ENCODE results near the gene C6orf89. TPM values are rescaled to one million over a fixed set of nuclear protein-coding genes. Genes with fewer than 3 reads are reported as not detected.

Gene C6orf89
- total RNA-seq, 2 experiments from 2014 or later: 47.5 to 58.1 TPM

DNA sequence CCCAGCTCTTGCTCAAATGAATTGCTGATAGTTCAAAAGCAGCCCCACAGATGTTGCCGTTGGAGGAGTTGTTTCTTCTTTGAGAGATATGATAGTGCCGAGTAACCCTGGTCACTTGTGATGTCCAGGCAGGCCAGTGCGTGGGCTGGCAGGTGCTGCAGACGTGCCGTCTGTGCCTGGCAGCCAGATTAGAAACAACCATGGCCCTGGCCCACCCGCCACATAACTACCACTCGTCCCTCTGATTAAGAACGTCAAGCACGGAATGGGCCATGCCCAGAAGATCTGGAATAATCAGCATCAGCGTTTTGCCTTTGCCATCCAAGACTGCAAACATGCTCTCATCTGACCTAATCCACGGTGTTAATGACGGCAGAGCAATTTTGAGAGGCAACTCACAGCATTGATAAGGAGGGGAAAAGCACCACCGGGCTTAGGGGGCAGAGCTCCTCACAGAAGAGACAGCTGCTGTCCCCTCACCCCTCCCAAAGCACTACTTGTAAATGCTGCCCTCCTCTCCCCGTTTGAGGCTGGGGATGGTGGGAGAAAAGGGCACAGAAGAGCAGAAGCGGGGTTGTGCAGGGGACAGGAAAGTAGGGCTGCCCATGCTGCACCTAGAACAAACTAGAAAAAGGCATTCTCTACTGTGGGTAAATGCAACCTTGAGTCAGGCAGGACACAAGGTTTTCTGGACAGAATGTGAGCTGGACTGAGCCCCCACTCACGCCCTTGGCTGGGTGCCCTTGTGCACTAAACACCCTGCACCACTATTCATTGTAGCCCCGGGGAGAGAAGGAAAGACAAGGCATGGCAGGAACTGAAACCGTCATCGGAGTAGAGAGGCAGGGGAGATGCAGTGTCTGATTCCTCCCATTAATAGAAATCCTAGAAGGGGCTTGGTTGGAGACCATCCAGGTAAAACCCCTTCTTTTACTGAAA is 41.3 kb upstream of the C6orf89 start:
- CTCF ChIA-PET: interaction anchor here (0.6 to 1.4 kb wide), 7 partner anchors 8 to 78 kb away, joined by 3 to 4 read pairs (median 3); no protein-coding TSS in a partner anchor
- POLR2A ChIA-PET: no interaction called here
- H3K4me1 Mint-ChIP-seq: peaks cover 12% of the 10 kb centered on the region
- H3K27me3 Mint-ChIP-seq: peaks cover 15% of the 10 kb centered on the region
- DNase-seq: no peak
- H3K4me3 Mint-ChIP-seq: no peak overlapping the region
- H3K9me3 Mint-ChIP-seq: no peaks in the 10 kb centered on the region
- H3K27ac Mint-ChIP-seq: no peak overlapping the region
- no peaks in the 10 kb centered on the region for H3K36me3 Mint-ChIP-seq (ENCODE audit: low read depth)

- POLR2A ChIA-PET: no interaction called here
- DNase-seq: no peak
Observed at GRCh38 chr6:36845233-36845632, 40.5 kb upstream of the C6orf89 start.

DNA sequence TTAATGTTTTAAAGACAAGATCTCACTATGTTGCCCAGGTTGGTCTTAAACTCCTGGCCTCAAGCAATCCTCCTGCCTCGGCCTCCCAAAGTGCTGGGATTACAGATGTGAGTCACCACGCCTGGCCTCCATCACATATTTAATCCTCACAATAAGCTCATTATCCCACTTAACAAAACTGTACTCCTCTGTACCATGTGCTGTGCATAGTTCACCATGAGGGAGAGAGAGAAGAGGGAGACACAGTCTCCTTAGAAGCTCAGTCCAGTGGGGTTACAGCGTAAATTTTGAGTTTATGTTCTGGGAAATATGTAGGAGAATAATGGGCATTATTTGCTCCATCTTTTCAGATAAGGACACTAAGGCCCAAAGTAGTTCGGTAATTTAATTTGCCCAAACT is 38.6 kb upstream of the C6orf89 start:
- no peak for DNase-seq
- POLR2A ChIA-PET: no interaction called here
- peaks cover 14% of the 10 kb centered on the region for H3K36me3 Mint-ChIP-seq (ENCODE audit: low read depth)

More at GRCh38 chr6:36845233-36845632, 40.5 kb upstream of the C6orf89 start:
- no peak overlapping the region for H3K27ac Mint-ChIP-seq
- H3K4me3 Mint-ChIP-seq: no peak overlapping the region
- H3K27me3 Mint-ChIP-seq: peaks cover 10% of the 10 kb centered on the region
- peaks cover 3% of the 10 kb centered on the region for H3K36me3 Mint-ChIP-seq (ENCODE audit: low read depth)
- CTCF ChIA-PET: interaction anchor here (0.7 to 1.4 kb wide), 4 partner anchors 9 to 173 kb away, joined by 3 to 4 read pairs (median 4); no protein-coding TSS in a partner anchor
- H3K9me3 Mint-ChIP-seq: no peaks in the 10 kb centered on the region
- H3K4me1 Mint-ChIP-seq: peaks cover 9% of the 10 kb centered on the region

GRCh38 chr6:36847991-36848390 is 37.8 kb upstream of the C6orf89 start:
- ChIA-PET POLR2A (no interaction called here), CTCF (interaction anchor here (0.8 to 1.6 kb wide), 7 partner anchors 10 to 233 kb away, joined by 3 to 5 read pairs (median 4); no protein-coding TSS in a partner anchor)
- no peak for DNase-seq
- H3K4me3 Mint-ChIP-seq: no peak overlapping the region
- H3K36me3 Mint-ChIP-seq (ENCODE audit: low read depth): peaks cover 16% of the 10 kb centered on the region
- H3K27ac Mint-ChIP-seq: no peak overlapping the region
- H3K9me3 Mint-ChIP-seq: no peaks in the 10 kb centered on the region
- H3K4me1 Mint-ChIP-seq: no peaks in the 10 kb centered on the region
- peaks cover 2% of the 10 kb centered on the region for H3K27me3 Mint-ChIP-seq

More for the DNA sequence above, 38.6 kb upstream of the C6orf89 start:
- Mint-ChIP-seq H3K4me3 (no peak overlapping the region), H3K9me3 (no peaks in the 10 kb centered on the region), H3K4me1 (no peaks in the 10 kb centered on the region), H3K27ac (no peak overlapping the region), H3K27me3 (peaks cover 2% of the 10 kb centered on the region)
- CTCF ChIA-PET: interaction anchor here (1.0 to 1.6 kb wide), 5 partner anchors 9 to 85 kb away, joined by 3 to 5 read pairs (median 4); no protein-coding TSS in a partner anchor

DNA sequence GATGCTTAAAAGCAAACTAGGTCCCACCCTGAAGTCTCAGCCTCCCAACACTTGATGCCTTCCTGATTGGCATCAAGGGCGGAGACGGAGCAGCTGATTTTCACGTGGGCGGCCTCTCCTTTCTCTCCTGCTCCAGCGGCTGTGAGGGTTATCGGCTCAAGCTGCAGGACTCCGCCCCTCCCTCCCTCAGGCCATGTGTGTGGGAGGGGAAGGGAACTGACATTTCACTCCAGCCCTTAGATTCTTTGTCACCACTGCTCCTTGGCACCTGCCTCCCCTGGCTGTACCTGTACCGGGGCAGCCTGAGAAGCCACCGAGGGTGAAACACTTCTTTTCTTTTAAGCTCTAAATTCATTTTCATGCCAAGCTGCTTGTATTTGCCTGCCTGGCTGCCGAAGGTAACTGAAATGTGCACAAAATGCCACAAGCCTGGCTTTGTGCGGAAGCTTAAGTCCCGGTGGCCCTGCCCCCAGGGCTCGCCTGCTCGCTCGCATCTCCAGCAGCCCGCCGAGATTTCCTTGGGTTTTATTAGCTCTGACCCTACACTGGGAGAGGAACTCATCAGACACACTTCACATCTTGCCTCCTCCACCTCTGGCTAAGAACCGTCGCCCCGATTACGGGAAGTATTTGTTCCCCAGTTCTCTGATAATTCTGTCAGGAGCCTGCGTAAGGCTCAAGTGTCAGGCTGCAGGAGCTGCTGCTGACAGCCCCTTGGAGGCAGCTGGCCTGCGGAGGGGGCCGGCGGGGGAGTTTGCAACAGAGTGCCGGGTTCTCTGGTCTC is 36.9 kb upstream of the C6orf89 start:
- POLR2A ChIA-PET: interaction anchor here (0.6 to 1.0 kb wide), 2 partner anchors 20 to 355 kb away, joined by 3 read pairs; no protein-coding TSS in a partner anchor
- H3K27ac Mint-ChIP-seq: no peak overlapping the region
- peaks cover 2% of the 10 kb centered on the region for H3K27me3 Mint-ChIP-seq
- H3K4me3 Mint-ChIP-seq: no peak overlapping the region
- H3K4me1 Mint-ChIP-seq: peaks cover 2% of the 10 kb centered on the region
- no peak for DNase-seq
- peaks cover 18% of the 10 kb centered on the region for H3K36me3 Mint-ChIP-seq (ENCODE audit: low read depth)
- H3K9me3 Mint-ChIP-seq: no peaks in the 10 kb centered on the region
- CTCF ChIA-PET: interaction anchor here (1.0 to 6.1 kb wide), 10 partner anchors 11 to 89 kb away, joined by 3 to 27 read pairs (median 4); partner anchors contain the start of gene C6orf89

- ChIA-PET CTCF (interaction anchor here (0.6 to 6.1 kb wide), 16 partner anchors 10 to 169 kb away, joined by 3 to 27 read pairs (median 4); partner anchors contain the start of genes C6orf89 and PPIL1), POLR2A (no interaction called here)
- Mint-ChIP-seq H3K4me1 (peaks cover 4% of the 10 kb centered on the region), H3K9me3 (no peaks in the 10 kb centered on the region), H3K27me3 (peaks cover 2% of the 10 kb centered on the region), H3K27ac (no peak overlapping the region), H3K36me3 (ENCODE audit: low read depth) (peaks cover 19% of the 10 kb centered on the region), H3K4me3 (no peak overlapping the region)
- no peak for DNase-seq
Observed at GRCh38 chr6:36850021-36850420, 35.7 kb upstream of the C6orf89 start.

- CTCF ChIA-PET: interaction anchor here (1.0 to 6.1 kb wide), 15 partner anchors 13 to 236 kb away, joined by 3 to 27 read pairs (median 7); partner anchors contain the start of gene PPIL1
- Mint-ChIP-seq H3K4me3 (no peak overlapping the region), H3K9me3 (no peaks in the 10 kb centered on the region), H3K27me3 (no peaks in the 10 kb centered on the region), H3K4me1 (peaks cover 4% of the 10 kb centered on the region), H3K36me3 (ENCODE audit: low read depth) (peaks cover 23% of the 10 kb centered on the region), H3K27ac (no peak overlapping the region)
- peak; percentile 70 for DNase-seq
- POLR2A ChIA-PET: no interaction called here
Observed at GRCh38 chr6:36851149-36851614, 34.6 kb upstream of the C6orf89 start.

- Mint-ChIP-seq H3K36me3 (ENCODE audit: low read depth) (peaks cover 28% of the 10 kb centered on the region), H3K4me3 (no peak overlapping the region), H3K27me3 (no peaks in the 10 kb centered on the region), H3K9me3 (no peaks in the 10 kb centered on the region), H3K27ac (no peak overlapping the region), H3K4me1 (peaks cover 4% of the 10 kb centered on the region)
- no peak for DNase-seq
- CTCF ChIA-PET: interaction anchor here (0.7 to 6.1 kb wide), 17 partner anchors 8 to 237 kb away, joined by 3 to 27 read pairs (median 5); partner anchors contain the start of gene PPIL1
- POLR2A ChIA-PET: no interaction called here
Observed at GRCh38 chr6:36851626-36852025, 34.1 kb upstream of the C6orf89 start.

DNA sequence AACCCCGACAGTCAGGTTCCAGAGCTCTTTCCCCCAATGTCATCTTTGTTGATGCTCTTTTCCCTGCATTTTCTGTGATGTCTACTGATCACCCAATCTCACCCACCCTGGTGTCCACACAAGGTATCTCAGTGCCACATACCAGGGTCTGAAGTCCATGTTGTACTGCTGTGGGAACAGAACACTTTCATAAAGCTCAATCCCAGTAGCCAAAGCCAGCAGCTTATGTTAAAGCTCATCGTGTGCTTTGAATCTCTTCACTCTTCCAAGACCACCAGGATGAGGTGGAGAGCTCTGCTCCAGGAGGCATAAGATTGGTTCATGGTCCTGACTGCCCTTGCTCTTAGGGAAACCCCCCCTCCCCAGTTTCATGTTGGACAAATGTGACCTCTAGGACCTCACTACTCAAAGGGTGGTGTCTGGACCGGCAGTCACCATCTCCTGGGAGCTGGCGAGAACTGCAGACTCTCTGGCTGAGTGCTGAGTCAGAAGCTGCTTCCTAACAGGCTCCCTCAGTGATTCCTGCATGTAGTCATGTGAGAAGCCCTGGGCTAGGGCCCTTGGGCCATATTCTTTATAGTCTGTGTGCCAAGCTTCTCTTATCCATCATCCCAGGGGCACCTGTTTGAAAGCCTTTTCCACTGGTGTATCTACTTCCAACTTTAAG is 33.1 kb upstream of the C6orf89 start:
- DNase-seq: no peak
- ChIA-PET POLR2A (no interaction called here), CTCF (interaction anchor here (0.7 to 6.1 kb wide), 17 partner anchors 8 to 165 kb away, joined by 3 to 27 read pairs (median 4); partner anchors contain the start of gene PPIL1)
- Mint-ChIP-seq H3K27ac (no peak overlapping the region), H3K27me3 (no peaks in the 10 kb centered on the region), H3K9me3 (no peaks in the 10 kb centered on the region), H3K4me1 (peaks cover 4% of the 10 kb centered on the region), H3K4me3 (no peak overlapping the region), H3K36me3 (ENCODE audit: low read depth) (peaks cover 30% of the 10 kb centered on the region)

DNA sequence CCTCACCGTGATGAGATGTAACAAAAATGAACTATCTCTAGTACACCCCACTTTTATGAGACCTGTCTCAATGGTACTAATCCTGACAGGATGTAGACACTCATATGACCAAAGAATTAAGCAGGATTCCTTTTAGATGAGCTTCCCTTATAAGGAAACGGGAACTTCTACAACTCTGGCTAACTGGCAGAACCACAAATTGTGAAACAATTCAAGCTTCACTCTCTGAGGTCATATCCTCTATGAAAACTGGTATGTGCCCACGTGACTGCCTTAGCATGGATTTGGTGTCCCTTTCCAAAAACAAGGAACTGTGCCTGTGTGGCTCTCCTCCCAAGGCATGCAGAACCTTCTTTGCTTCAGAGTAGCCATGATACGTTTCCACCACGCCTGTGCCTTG is 32.4 kb upstream of the C6orf89 start:
- H3K27ac Mint-ChIP-seq: no peak overlapping the region
- ChIA-PET CTCF (interaction anchor here (0.7 to 6.1 kb wide), 9 partner anchors 11 to 165 kb away, joined by 3 to 27 read pairs (median 4); partner anchors contain the start of gene PPIL1), POLR2A (no interaction called here)
- DNase-seq: no peak
- no peaks in the 10 kb centered on the region for H3K9me3 Mint-ChIP-seq
- peaks cover 4% of the 10 kb centered on the region for H3K4me1 Mint-ChIP-seq
- H3K27me3 Mint-ChIP-seq: no peaks in the 10 kb centered on the region
- H3K4me3 Mint-ChIP-seq: no peak overlapping the region
- H3K36me3 Mint-ChIP-seq (ENCODE audit: low read depth): peaks cover 30% of the 10 kb centered on the region

DNA sequence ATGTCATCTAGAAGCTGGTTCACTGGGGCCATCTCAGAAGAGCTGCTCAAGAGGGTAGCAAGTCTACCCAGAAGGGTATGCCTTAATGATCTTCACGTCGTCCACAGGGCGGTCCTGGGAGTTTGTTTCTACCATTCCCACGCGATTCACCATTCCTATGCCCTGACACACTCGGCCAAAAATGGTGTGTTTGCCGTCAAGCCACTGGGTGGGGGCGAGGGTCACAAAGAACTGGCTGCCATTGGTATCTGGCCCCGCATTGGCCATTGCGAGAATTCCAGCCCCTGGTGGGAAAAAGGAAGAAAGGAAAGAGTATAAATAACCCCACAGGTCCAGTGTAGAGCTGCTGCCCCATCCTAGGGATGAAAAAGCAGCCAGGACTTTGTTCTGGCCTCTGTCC is 30.0 kb upstream of the C6orf89 start:
- Mint-ChIP-seq H3K9me3 (no peaks in the 10 kb centered on the region), H3K27ac (no peak overlapping the region), H3K36me3 (ENCODE audit: low read depth) (peaks cover 32% of the 10 kb centered on the region), H3K4me3 (no peak overlapping the region), H3K4me1 (peaks cover 5% of the 10 kb centered on the region), H3K27me3 (no peaks in the 10 kb centered on the region)
- ChIA-PET POLR2A (no interaction called here), CTCF (no interaction called here)
- no peak for DNase-seq

GRCh38 chr6:36856277-36856676 is 29.5 kb upstream of the C6orf89 start:
- Mint-ChIP-seq H3K9me3 (no peaks in the 10 kb centered on the region), H3K27ac (no peak overlapping the region), H3K4me1 (peaks cover 5% of the 10 kb centered on the region), H3K27me3 (no peaks in the 10 kb centered on the region), H3K36me3 (ENCODE audit: low read depth) (peaks cover 33% of the 10 kb centered on the region), H3K4me3 (no peak overlapping the region)
- POLR2A ChIA-PET: no interaction called here
- DNase-seq: no peak
- CTCF ChIA-PET: interaction anchor here (1.2 kb wide), 1 partner anchor 17 kb away, joined by 5 read pairs; no protein-coding TSS in a partner anchor

Measured in activated CD4-positive, alpha-beta T cell treated with anti-CD3 and anti-CD28 coated beads, Interleukin-2, amount 10 ng/mL, durations not matched to agents 7 days and 5 days (primary cell).